ENCODE results near the gene LMF1. TPM values are rescaled to one million over a fixed set of nuclear protein-coding genes. Genes with fewer than 3 reads are reported as not detected.

LMF1 gene
- total RNA-seq, 1 experiment from 2014 or later = 12.8 TPM

DNA sequence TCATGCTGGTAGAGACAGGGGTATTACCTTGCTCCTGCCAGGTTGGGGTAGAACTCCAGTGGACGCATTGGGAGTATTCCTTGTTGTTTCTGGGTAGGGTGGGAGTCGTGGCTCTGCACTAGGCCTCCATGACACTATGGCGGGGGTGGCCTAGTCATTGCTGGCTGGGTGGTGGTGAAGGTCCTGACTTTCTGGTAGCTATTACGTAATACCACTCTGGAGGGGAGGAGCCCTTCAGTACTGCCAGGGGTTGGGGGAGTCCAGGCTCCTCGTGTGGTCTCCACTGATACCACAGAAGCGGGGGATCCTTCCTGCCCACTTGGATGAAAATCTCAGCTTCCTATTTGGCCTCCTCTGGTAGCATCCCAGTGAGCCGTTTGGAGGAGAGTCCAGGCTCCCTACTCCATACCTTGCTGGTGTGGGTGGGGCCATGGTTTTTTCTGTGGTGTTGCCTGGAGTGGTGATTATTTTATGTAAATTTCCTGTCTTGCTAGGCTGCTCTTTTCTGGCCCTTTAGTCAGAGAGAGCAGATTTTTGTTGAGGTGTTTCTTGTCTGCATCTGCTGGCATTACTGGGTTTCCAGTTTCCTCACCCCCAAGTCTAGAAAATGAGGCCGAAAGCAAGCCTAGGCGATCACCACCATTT is 104.4 kb downstream of the LMF1 start:
- Histone ChIP-seq H3K9ac (ENCODE audit: low read length) (no peak overlapping the region), H3K27ac (ENCODE audit: low read depth, low read length) (no peak overlapping the region), H3K79me2 (ENCODE audit: insufficient read depth, low read length) (no peaks in the 10 kb centered on the region), H3K36me3 (ENCODE audit: control insufficient read depth in 1 of 2, insufficient read depth in 2 of 2, low read length in 2 of 2) (no peaks in the 10 kb centered on the region), H3K4me3 (replicated peaks in 1 of 2; ENCODE audit: low read depth in 1 of 2, low read length in 2 of 2) (no peak overlapping the region), H4K20me1 (ENCODE audit: insufficient read depth) (no peaks in the 10 kb centered on the region), H2AFZ (ENCODE audit: low read depth, low read length, poor library complexity, severe bottlenecking) (no peak overlapping the region), H3K9me3 (ENCODE audit: control insufficient read depth in 1 of 2, insufficient read depth in 1 of 2, low read depth in 1 of 2, low read length in 2 of 2) (no peaks in the 10 kb centered on the region), H3K27me3 (ENCODE audit: insufficient read depth, low read length) (no peaks in the 10 kb centered on the region), H3K4me2 (ENCODE audit: low read length) (no peak overlapping the region), H3K9me2 (ENCODE audit: insufficient read depth) (no peaks in the 10 kb centered on the region), H3K4me1 (ENCODE audit: control insufficient read depth in 1 of 2, insufficient read depth in 2 of 2, low read length in 2 of 2) (no peaks in the 10 kb centered on the region)
- CTCF ChIA-PET = no interaction called here
- POLR2A ChIA-PET = no interaction called here
- intact Hi-C loops (cut with micrococcal nuclease) = no loop called here
- RAD21 ChIA-PET (ENCODE audit: low non-redundant PET in 1 of 2, low total read pairs in 2 of 2, uncharacterized antibody in 2 of 2, unreplicated experiment in 2 of 2) = no interaction called here
- ATAC-seq (no peak), DNase-seq (ENCODE audit: low read depth, low spot score) (no peak)
- no TSS peak for BruUV-seq (replicated peaks)
- no peak for TF ChIP-seq MAX (IDR thresholded peaks at IDR 0.05)

- no peak overlapping the region for H3K9ac ChIP-seq (ENCODE audit: low read length)
- H4K20me1 ChIP-seq (ENCODE audit: insufficient read depth) = no peaks in the 10 kb centered on the region
- RAD21 ChIA-PET (ENCODE audit: low non-redundant PET in 1 of 2, low total read pairs in 2 of 2, uncharacterized antibody in 2 of 2, unreplicated experiment in 2 of 2) = no interaction called here
- intact Hi-C loops (cut with micrococcal nuclease) = no loop called here
- no peak for DNase-seq (ENCODE audit: low read depth, low spot score)
- no peaks in the 10 kb centered on the region for H3K9me3 ChIP-seq (ENCODE audit: control insufficient read depth in 1 of 2, insufficient read depth in 1 of 2, low read depth in 1 of 2, low read length in 2 of 2)
- no TSS peak for BruUV-seq (replicated peaks)
- ATAC-seq = no peak
- no peaks in the 10 kb centered on the region for H3K27me3 ChIP-seq (ENCODE audit: insufficient read depth, low read length)
- CTCF ChIA-PET = no interaction called here
- H2AFZ ChIP-seq (ENCODE audit: low read depth, low read length, poor library complexity, severe bottlenecking) = no peak overlapping the region
- H3K4me2 ChIP-seq (ENCODE audit: low read length) = no peak overlapping the region
- H3K27ac ChIP-seq (ENCODE audit: low read depth, low read length) = no peak overlapping the region
- no peaks in the 10 kb centered on the region for H3K36me3 ChIP-seq (ENCODE audit: control insufficient read depth in 1 of 2, insufficient read depth in 2 of 2, low read length in 2 of 2)
- H3K79me2 ChIP-seq (ENCODE audit: insufficient read depth, low read length) = no peaks in the 10 kb centered on the region
- TF ChIP-seq ELF1 (IDR thresholded peaks at IDR 0.05; ENCODE audit: borderline replicate concordance, low read depth) (no peak), POLR2A (IDR thresholded peaks at IDR 0.05; ENCODE audit: borderline replicate concordance, extremely low read depth, insufficient read depth, insufficient read length) (no peak), EGR1 (IDR thresholded peaks at IDR 0.05; ENCODE audit: low read depth) (no peak), EZH2 (IDR thresholded peaks at IDR 0.05) (no peak), ZBTB33 (IDR thresholded peaks at IDR 0.05; ENCODE audit: extremely low read depth, insufficient replicate concordance, low read length) (no peak), CEBPB (IDR thresholded peaks at IDR 0.05; ENCODE audit: low read depth) (no peak), EZH2phosphoT487 (IDR thresholded peaks at IDR 0.05; ENCODE audit: borderline replicate concordance) (no peak), ZNF274 (IDR thresholded peaks at IDR 0.05; ENCODE audit: low read depth, low read length) (no peak)
- H3K4me1 ChIP-seq (ENCODE audit: control insufficient read depth in 1 of 2, insufficient read depth in 2 of 2, low read length in 2 of 2) = no peaks in the 10 kb centered on the region
- POLR2A ChIA-PET = no interaction called here
- H3K9me2 ChIP-seq (ENCODE audit: insufficient read depth) = no peaks in the 10 kb centered on the region
- H3K4me3 ChIP-seq (replicated peaks in 1 of 2; ENCODE audit: low read depth in 1 of 2, low read length in 2 of 2) = no peak overlapping the region
Measured at GRCh38 chr16:865026-865425, 105.8 kb downstream of the LMF1 start.

All from HCT116 (cell line).